ENCODE data around the gene MAP1A.

GRCh38 chr15:43538091-43538490, 20.7 kb downstream of the MAP1A start:
- no peak for TF ChIP-seq CTCF (IDR thresholded peaks at IDR 0.05)
- no peak for TF ChIP-seq POLR2A (IDR thresholded peaks at IDR 0.05)
